ENCODE results near the gene CAPN13.

DNA sequence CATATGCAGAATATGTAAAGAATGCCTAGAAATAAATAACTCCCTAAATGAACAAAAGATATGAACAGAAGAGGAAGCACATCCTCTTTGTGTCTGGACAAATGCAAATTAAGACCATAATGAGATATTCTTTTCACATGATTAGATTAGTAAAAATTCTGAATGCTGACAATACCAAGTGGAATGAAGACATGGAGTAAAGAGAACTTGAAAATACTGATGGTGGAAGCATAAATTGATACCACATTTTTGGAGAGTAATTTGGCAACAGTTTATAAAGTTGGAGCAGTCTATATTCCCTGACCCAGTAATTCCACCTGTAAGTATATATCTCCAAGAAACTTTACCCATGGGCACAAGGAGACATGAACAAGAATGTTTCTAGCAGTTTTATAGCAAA, 130.0 kb downstream of the CAPN13 start:
- no peak for TF ChIP-seq EZH2phosphoT487 (IDR thresholded peaks at IDR 0.05; ENCODE audit: low read length)
- TF ChIP-seq, protein P1, sequence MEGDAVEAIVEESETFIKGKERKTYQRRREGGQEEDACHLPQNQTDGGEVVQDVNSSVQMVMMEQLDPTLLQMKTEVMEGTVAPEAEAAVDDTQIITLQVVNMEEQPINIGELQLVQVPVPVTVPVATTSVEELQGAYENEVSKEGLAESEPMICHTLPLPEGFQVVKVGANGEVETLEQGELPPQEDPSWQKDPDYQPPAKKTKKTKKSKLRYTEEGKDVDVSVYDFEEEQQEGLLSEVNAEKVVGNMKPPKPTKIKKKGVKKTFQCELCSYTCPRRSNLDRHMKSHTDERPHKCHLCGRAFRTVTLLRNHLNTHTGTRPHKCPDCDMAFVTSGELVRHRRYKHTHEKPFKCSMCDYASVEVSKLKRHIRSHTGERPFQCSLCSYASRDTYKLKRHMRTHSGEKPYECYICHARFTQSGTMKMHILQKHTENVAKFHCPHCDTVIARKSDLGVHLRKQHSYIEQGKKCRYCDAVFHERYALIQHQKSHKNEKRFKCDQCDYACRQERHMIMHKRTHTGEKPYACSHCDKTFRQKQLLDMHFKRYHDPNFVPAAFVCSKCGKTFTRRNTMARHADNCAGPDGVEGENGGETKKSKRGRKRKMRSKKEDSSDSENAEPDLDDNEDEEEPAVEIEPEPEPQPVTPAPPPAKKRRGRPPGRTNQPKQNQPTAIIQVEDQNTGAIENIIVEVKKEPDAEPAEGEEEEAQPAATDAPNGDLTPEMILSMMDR (IDR thresholded peaks at IDR 0.05; ENCODE audit: low read length), result no peak
